IMR-90 (cell line): ENCODE data around the gene MZF1. TPM values are rescaled to one million over a fixed set of nuclear protein-coding genes. Genes with fewer than 3 reads are reported as not detected.

Experiments
- ATAC-seq: fragments of 200-7000 bp; cut with Tn5 transposase; 2 replicates; pipeline ENCODE4 v1.9.1; 2020; ENCODE audit warnings: low read depth, mild to moderate bottlenecking, moderate library complexity
- BruUV-seq: library from RNA; stranded (reverse); fragments of 400-500 nt; replicated peaks from 2 replicates; lab custom pipeline; 2021; lab: Mats Ljungman, UMichigan
- CTCF ChIA-PET: fragments of 300-600 bp; formaldehyde crosslinking; extraction: SDS; loops from one replicate; lab custom pipeline; 2021; ENCODE audit warnings: antibody characterized with exemption; lab: Yijun Ruan, JAX
- POLR2A ChIA-PET: fragments of 300-600 bp; sonication (Branson Sonifier 250); formaldehyde crosslinking; loops from one replicate; lab custom pipeline; 2022; ENCODE audit warnings: antibody characterized with exemption; ENCODE audit not compliant: unreplicated experiment; lab: Charles Lee
- DNase-seq: peaks from one replicate; pipeline ENCODE4 v3.0.0; 2013
- H2AFZ ChIP-seq: replicated peaks from 2 replicates; pipeline ENCODE3; 2013; ENCODE audit warnings: low read length, mild to moderate bottlenecking; ENCODE audit not compliant: poor library complexity
- H2AK5ac ChIP-seq: 2 replicates; pipeline ENCODE4 v1.6.1; 2013; ENCODE audit warnings: low read depth, low read length, inconsistent platforms
- H2AK9ac ChIP-seq: replicated peaks from 2 replicates; pipeline ENCODE3; 2013; ENCODE audit warnings: mild to moderate bottlenecking, low read depth, low read length, moderate library complexity; ENCODE audit not compliant: poor library complexity
- H2BK120ac ChIP-seq: 2 replicates; pipeline ENCODE4 v1.6.1; 2013; ENCODE audit warnings: low read depth, low read length, inconsistent platforms
- H2BK15ac ChIP-seq: 3 replicates; pipeline ENCODE4 v1.6.1; 2013; ENCODE audit warnings: low read depth, low read length, inconsistent platforms
- H2BK20ac ChIP-seq: 2 replicates; pipeline ENCODE4 v1.6.1; 2013; ENCODE audit warnings: low read depth, mild to moderate bottlenecking, inconsistent platforms, low read length, moderate library complexity
- H2BK5ac ChIP-seq: 2 replicates; pipeline ENCODE4 v1.6.1; 2013; ENCODE audit warnings: mild to moderate bottlenecking, low read depth, low read length, inconsistent platforms; ENCODE audit not compliant: poor library complexity, severe bottlenecking
- H3K14ac ChIP-seq: replicated peaks from 2 replicates; pipeline ENCODE4 v1.6.1; 2013; ENCODE audit warnings: low read depth, low read length, inconsistent platforms
- H3K18ac ChIP-seq: 2 replicates; pipeline ENCODE4 v1.6.1; 2013; ENCODE audit warnings: low read depth, low read length, control low read depth
- H3K23ac ChIP-seq: 2 replicates; pipeline ENCODE4 v1.6.1; 2013; ENCODE audit warnings: low read depth, low read length, inconsistent platforms
- H3K27ac ChIP-seq: 2 replicates; pipeline ENCODE4 v1.5.1; 2013; ENCODE audit warnings: mild to moderate bottlenecking, control low read depth, low read length; ENCODE audit not compliant: insufficient read depth
- H3K27me3 ChIP-seq: 2 replicates; pipeline ENCODE4 v1.6.1; 2013; ENCODE audit warnings: low read length; ENCODE audit not compliant: control insufficient read depth, insufficient read depth
- H3K36me3 ChIP-seq: 2 replicates; pipeline ENCODE4 v1.6.1; 2013; ENCODE audit warnings: low read length, mixed read lengths; ENCODE audit not compliant: control insufficient read depth, insufficient read depth
- H3K4ac ChIP-seq: 2 replicates; pipeline ENCODE4 v1.6.1; 2013; ENCODE audit warnings: low read depth, low read length, inconsistent platforms
- H3K4me1 ChIP-seq: 2 replicates; pipeline ENCODE4 v1.6.1; 2013; ENCODE audit warnings: low read length, mixed read lengths; ENCODE audit not compliant: control insufficient read depth, insufficient read depth
- H3K4me2 ChIP-seq: 2 replicates; pipeline ENCODE4 v1.6.1; 2013; ENCODE audit warnings: low read depth, mild to moderate bottlenecking, control low read depth, low read length, moderate library complexity
- H3K4me3 ChIP-seq: 2 replicates; pipeline ENCODE4 v1.5.1; 2013; ENCODE audit warnings: low read depth, mild to moderate bottlenecking, control low read depth, low read length, moderate library complexity; ENCODE audit not compliant: insufficient read depth
- H3K56ac ChIP-seq: 2 replicates; pipeline ENCODE4 v1.6.1; 2013; ENCODE audit warnings: low read length, inconsistent platforms; ENCODE audit not compliant: insufficient read depth; ENCODE audit errors: extremely low read depth
- H3K79me1 ChIP-seq, 2 experiments: 2 replicates each; pipeline ENCODE4 v1.6.1; 2013; ENCODE audit warnings: low read length in 2 of 2, inconsistent platforms in 1 of 2, low read depth in 1 of 2
- H3K9ac ChIP-seq: 2 replicates; pipeline ENCODE4 v1.6.1; 2013; ENCODE audit warnings: low read depth, low read length, control low read depth
- H3K9me1 ChIP-seq: 2 replicates; pipeline ENCODE4 v1.6.1; 2013; ENCODE audit warnings: low read length, inconsistent platforms; ENCODE audit not compliant: insufficient read depth
- H3K9me3 ChIP-seq: 2 replicates; pipeline ENCODE4 v1.6.1; 2013; ENCODE audit warnings: low read length; ENCODE audit not compliant: control insufficient read depth, insufficient read depth
- H4K20me1 ChIP-seq: 2 replicates; pipeline ENCODE4 v1.6.1; 2013; ENCODE audit warnings: low read length, inconsistent platforms; ENCODE audit not compliant: insufficient read depth
- H4K5ac ChIP-seq: 2 replicates; pipeline ENCODE4 v1.6.1; 2013; ENCODE audit warnings: mild to moderate bottlenecking, low read depth, low read length, control low read depth
- H4K8ac ChIP-seq, 2 experiments: 2 replicates each; pipeline ENCODE4 v1.6.1; 2013; ENCODE audit warnings: low read depth in 2 of 2, low read length in 2 of 2, control low read depth in 1 of 2, inconsistent platforms in 1 of 2
- H4K91ac ChIP-seq: 2 replicates; pipeline ENCODE4 v1.6.1; 2013; ENCODE audit warnings: low read depth, low read length, inconsistent platforms; ENCODE audit not compliant: insufficient read depth
- CEBPB ChIP-seq: IDR thresholded peaks from 2 replicates; pipeline ENCODE4 v1.6.1; 2012; ENCODE audit warnings: low read depth, low read length, improper control_type of control experiment
- POLR2A ChIP-seq: IDR thresholded peaks from 2 replicates; pipeline ENCODE4 v1.6.1; 2012; ENCODE audit warnings: mild to moderate bottlenecking, low read depth, low read length
- RCOR1 ChIP-seq: IDR thresholded peaks from 2 replicates; pipeline ENCODE4 v1.6.1; 2012; ENCODE audit warnings: mild to moderate bottlenecking, low read length, improper control_type of control experiment; ENCODE audit not compliant: insufficient replicate concordance
- RFX5 ChIP-seq: IDR thresholded peaks from 2 replicates; pipeline ENCODE4 v1.8.0; 2012; ENCODE audit warnings: low read depth, mild to moderate bottlenecking, low read length, moderate library complexity
- WGBS, 2 experiments: methylation state at CpG; one replicate each; pipeline versions ENCODE4 v1.1.5 to v1.1.7; 2013; ENCODE audit warnings: missing lambda C conversion rate in 2 of 2; ENCODE audit not compliant: insufficient read length in 1 of 2; ENCODE audit errors: extremely low coverage in 2 of 2; 5-methylcytosine and 5-hydroxymethylcytosine counted together
- dilution Hi-C: fragments of 300-500 bp; cut with HindIII; formaldehyde crosslinking; loops from one replicate; pipeline ENCODE4 v1.14.3; 2018; ENCODE audit warnings: low sequenced_read_pairs; ENCODE audit not compliant: unreplicated experiment
- in situ Hi-C: fragments of 300-500 bp; cut with MboI; formaldehyde crosslinking; loops from 3 replicates; pipeline ENCODE4 v1.14.3; 2019; ENCODE audit warnings: low sequenced_read_pairs, inconsistent platforms, mixed read lengths
- intact Hi-C: fragments of 100-400 bp; cut with micrococcal nuclease; formaldehyde crosslinking; loops from 2 replicates; pipeline ENCODE4 v1.10.0; 2022
- polyA plus RNA-seq, 3 experiments: library from polyadenylated mRNA; depleted of rRNA; stranded (reverse); fragments of >200 nt; gene quantifications; 2 replicates each; pipeline ENCODE4 v1.2.3, GENCODE V29; 2012; ENCODE audit warnings: low replicate concordance in 1 of 3
- total RNA-seq: library from RNA; depleted of rRNA; stranded (reverse); fragments of >200 nt; gene quantifications from 2 replicates; pipeline ENCODE4 v1.2.3, GENCODE V29; 2012

The MZF1 gene
- total and polyA plus RNA-seq, 2 of the 4 experiments (the other 2 are of a cell fraction) = 3.4 to 15.0 TPM

- ChIA-PET POLR2A (interaction anchor here (0.6 kb wide), 1 partner anchor 154 kb away, joined by 3 read pairs; no protein-coding TSS in a partner anchor), CTCF (no interaction called here)
- Histone ChIP-seq H3K9ac (peak overlapping the region; percentile 98), H2AFZ (no peak overlapping the region), H3K14ac (peak overlapping the region; percentile 78), H4K91ac (no peak overlapping the region), H3K9me3 (no peaks in the 10 kb centered on the region), H3K4me2 (peak overlapping the region; percentile 98), H2BK120ac (no peak overlapping the region), H3K4me1 (peaks cover 13% of the 10 kb centered on the region), H2AK5ac (no peak overlapping the region), H2BK5ac (peak overlapping the region; percentile 12), H2BK20ac (no peak overlapping the region), H3K4ac (no peak overlapping the region), H3K79me1 (peaks cover 7 to 62% of the 10 kb centered on the region in 2 experiments; a peak in 3 of 4 replicates), H4K20me1 (peaks cover 73% of the 10 kb centered on the region), H4K5ac (no peak overlapping the region), H3K27ac (peak overlapping the region; percentile 88), H3K36me3 (peaks cover 51% of the 10 kb centered on the region), H3K23ac (peak overlapping the region; percentile 90), H3K56ac (no peak overlapping the region), H3K27me3 (no peaks in the 10 kb centered on the region), H4K8ac (no peak overlapping the region), H3K4me3 (peak overlapping the region; percentile 77), H2BK15ac (no peak overlapping the region), H3K9me1 (peaks cover 13% of the 10 kb centered on the region), H3K18ac (no peak overlapping the region), H2AK9ac (peak overlapping the region; percentile 94)
- dilution Hi-C loops = no loop called here
- no peak for TF ChIP-seq RFX5
- no peak for TF ChIP-seq CEBPB
- no peak for TF ChIP-seq POLR2A
- TF ChIP-seq RCOR1 = no peak
- WGBS, 2 experiments = 0% methylated on average over 1 of the region's 1 CpG; no CpG with 5 or more reads in 1 of the 2 experiments
- intact Hi-C loops = no loop called here
- in situ Hi-C loops = no loop called here
- BruUV-seq = no TSS peak
- ATAC-seq = no peak
- DNase-seq = no peak
These were observed 27.1 kb downstream of the MZF1 start for GRCh38 chr19:58546019-58546530.
